Stimulated activated CD8-positive, alpha-beta memory T cell treated with anti-CD3 and anti-CD28 coated beads, Interleukin-2, amount 100 ng/mL, for 1 hour (primary cell): Measurements from ENCODE around the gene VTI1A.
"Not testable (repeated sequence)": the region's sequence is repeated elsewhere in the genome, so short reads cannot be mapped to it uniquely, and the experiment has no call there.

ENCODE experiments used
- DNase-seq, 2 donors: peaks; one replicate each; pipeline ENCODE4 v3.0.0-alpha.2; 2020; ENCODE audit warnings: low read depth in 2 of 2

Gene VTI1A

DNA sequence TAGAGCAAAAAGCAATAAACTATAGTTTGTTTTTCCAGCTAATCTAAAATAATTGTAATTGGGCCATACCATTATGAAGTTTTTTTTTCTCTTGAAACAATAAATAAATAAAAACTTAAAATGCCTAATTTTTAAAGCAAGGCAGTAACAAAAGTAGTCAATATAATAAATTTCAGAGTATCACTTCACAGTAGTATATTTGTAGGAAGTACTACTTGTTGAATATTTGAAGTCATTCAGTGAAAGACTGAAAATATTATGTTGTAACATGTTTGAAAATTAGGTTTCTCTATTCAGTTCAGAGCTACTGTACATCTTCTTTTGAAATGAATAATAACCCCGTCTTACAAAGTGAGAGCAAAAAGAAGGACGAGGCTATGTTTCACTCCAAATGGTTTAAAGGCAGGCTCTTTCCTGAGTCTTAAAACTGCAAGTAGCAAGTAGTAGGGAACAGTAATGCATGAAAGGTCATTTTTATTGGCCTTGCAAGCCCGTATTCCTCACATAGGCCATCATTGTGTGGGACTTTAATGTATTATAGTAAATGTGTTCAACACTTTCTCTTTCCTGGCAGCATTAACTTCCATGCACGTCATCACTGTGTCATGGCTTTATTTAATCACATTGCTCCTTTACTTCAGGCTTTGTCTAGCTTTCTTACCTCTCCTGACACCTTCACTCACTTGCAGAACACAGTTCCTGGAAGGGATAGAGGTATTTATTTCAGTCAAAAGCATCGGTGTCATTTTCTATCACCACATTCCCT lies 141.4 kb downstream of the VTI1A start:
- DNase-seq: no peak

DNA sequence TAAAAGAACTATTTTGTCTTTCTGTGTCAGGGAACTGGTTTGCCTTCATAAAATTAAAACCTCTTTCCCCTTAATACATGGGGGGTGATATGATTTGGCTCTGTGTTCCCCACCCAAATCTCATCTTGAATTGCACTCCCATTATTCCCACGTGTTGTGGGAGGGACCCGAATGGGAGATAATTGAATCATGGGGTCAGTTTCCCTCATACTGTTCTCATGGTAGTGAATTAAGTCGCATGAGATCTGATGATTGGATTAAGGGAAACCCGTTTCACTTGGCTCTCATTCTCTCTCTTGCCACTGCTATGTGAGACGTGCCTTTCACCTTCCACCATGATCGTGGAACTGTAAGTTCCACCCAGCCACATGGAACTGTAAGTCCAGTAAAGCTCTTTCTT lies 142.1 kb downstream of the VTI1A start:
- DNase-seq: no peak

DNA sequence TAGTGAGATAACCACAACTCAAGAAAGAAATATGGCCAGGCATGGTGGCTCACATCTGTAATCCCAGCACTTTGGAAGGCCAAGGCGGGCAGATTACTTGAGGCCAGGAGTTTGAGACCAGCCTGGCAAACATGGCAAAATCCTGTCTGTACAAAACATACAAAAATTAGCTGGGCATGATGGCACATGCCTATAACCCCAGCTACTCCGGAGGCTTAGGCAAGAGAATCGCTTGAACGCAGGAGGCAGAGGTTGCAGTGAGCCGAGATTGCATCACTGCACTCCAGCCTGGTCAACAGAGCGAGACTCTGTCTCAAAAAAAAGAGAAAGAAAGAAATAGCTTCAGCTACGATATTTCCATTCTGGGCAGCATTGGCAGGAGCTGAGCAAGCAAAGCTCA lies 143.8 kb downstream of the VTI1A start:
- not testable (repeated sequence) for DNase-seq

DNA sequence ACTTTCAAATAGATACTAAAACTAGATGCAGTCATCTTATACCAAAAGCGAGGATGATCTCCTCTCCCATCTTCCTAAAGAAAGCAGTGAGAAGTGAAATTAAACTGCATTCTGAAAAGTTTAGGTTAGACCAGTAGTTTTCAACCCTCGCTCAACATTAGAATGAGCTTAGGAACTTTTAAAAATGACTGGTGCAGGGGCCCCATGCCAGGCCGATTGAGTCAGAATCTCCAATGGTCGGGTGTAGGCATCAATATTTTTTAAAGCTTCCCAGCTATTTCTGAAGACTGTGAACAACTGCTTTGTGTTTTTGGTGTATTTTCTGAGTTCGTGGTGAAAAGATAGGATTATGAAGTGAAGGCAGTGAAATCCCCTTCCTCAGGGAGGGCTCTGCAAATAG lies 146.0 kb downstream of the VTI1A start:
- DNase-seq: no peak

DNA sequence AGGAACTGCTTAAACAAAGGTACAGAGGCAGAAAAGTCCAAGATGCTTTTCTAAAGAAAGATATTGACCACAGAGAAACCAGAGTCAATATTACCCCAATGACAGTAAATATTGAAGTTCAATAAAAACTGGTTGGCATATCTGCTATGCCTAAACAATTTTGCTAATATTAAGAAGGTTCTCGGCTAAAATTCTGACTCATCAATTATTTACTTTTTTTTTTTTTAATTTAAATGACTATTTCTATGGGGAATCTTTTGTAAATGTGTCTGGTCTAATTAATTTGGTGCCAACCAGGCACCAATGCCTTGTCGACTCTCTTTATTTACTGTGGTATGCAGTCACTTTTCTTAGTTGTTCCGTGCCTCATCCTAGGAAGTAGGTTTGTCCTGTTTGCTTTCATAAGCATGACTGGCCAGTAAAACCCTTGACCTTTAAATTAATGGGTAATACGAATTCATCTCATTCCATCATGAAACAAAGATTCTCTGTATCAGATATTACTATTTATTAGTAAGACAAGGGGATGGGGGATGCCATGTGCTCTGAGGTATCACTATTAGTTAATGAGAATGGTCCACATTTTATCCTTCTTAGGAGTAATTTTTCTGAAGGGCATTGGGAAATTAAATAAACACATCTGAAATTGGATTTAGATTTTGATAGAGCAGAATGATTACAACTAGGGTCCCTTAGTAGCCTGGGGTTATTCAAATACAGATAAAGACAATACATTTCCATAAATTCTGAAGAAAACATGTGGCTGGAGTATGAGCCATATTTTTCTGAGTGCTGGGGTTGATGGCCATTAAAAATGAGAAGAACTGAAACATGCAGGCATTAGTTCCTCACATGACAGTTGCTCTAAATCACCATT lies 154.4 kb downstream of the VTI1A start:
- DNase-seq: no peak

DNA sequence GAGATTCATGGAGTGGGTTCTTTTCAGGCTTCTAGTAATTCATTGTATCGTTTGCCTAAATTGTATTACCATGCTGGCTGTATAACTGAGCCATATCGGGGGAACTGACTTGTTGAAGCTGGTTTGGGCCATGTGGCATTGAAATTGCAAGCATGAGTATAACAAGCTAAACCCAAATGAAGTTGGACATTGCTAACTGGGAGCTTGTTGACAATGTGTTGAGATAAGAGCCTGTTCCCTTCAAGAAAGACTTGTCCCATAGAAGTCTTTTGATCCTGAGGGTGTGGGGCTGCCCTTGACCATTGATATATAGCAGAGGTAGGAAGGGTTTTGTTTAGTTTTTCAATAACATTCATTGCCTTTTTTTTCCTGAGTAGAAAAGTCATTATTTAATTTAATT lies 156.0 kb downstream of the VTI1A start:
- DNase-seq: no peak

DNA sequence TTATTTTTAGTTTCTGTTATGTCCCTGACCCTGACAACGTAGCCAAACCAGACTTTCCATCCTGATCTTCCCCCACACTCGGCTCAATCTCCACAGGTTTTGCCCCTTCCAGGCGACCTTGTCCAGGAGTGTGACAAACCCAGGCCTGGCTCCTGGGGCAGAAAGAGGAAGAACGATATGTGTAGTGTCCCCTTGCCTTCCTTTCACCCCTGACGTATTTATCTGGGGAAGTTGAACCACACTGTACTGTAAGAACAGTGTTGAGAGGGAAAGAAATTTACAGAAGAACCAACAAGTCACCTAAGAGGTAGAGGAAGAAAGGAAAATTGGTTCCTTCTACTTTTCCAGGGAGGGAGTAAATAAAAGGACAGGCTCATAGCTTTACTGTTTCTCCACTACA lies 158.0 kb downstream of the VTI1A start:
- no peak for DNase-seq

DNA sequence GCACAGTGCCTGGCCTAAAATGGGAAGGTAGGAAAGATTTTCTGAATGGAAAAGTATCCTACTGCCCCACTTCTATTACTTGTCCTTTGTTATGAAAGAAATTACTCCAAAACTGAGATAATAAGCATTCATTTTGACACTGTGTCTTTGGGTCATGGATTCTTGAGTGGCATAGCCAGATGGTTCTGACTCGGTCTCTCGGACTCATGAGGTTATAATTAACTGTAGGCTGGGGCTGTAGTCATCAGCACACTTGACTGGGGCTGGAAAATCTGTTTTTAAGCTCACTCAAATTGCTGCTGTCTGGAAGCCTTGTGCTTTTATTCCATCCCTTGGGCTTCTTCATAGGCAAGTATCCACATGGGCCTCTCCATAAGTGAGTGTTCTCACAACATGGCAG lies 160.5 kb downstream of the VTI1A start:
- no peak for DNase-seq

DNA sequence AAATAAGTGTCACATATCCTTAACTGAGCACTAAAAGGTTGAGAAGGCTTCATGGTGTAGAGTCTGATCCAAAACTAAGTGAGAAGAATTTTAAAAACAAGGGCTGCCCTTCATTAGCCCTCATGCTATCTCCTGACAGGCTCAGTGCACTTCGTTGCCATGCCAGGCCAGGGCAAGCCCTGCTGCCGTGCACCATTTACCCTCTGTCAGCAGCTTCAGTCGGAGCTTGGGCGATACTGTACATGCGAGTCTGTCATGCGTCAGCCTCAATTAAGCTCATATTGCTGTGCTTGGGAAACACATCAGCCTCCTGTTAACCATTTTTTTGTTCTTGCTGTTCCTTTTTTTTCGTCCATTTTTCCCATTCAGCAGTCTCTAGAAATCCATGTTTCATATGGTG lies 166.6 kb downstream of the VTI1A start:
- DNase-seq: no peak

DNA sequence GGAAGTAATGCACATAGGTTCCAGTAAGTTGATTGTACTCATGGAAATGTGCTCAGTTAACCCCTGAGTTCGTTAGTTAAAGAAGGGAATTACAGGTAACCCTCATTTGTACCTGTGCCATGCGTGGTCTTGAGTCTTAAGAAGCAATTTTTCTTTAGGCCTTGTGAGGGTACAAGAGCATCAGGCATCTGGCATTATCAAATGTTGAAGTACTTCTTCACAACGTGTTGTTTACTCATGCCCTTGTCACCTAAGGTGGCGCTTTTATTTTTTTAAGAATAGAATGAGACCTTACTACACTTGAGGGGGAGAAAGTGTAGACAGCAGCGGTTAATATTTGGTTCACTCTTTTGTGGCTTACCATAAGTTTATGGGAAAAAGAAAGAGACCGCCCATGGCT lies 167.1 kb downstream of the VTI1A start:
- DNase-seq: no peak

DNA sequence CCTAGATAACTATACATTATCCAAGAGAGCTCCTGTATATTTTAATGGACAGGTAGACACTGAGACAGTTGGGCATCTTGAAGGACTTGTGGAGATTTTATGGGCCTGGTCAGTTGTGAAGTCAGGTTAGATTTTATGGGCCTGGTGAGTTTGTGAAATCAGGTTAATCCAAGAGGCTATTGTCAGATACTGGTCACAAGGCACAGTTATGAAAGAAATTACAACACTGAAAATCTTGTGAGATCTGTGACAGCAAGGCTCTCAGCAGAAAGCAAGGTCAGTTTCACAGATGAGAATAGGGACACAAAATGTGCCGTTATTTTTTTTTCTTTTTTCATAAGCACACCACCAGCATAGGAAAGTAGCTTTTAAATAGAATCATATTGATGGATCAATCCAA lies 167.6 kb downstream of the VTI1A start:
- DNase-seq: no peak

DNA sequence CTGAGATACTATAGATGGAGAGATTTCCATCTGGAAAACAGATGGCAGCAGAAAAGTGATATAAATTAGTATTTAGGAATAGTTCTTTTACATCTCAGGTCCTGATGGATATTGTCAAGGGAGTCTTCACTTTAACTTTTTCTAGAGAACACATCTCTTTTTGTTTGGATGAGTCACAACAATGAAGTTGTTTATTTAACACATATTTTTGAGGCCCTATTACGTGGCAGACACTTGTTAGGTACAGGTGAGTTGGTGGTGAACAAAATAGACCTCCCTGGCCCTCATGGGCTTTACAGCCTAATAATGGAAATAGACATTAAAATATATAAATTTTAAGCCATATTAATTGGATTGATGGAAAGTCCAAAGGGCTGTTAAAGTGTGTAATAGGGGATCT lies 168.3 kb downstream of the VTI1A start:
- DNase-seq: no peak

DNA sequence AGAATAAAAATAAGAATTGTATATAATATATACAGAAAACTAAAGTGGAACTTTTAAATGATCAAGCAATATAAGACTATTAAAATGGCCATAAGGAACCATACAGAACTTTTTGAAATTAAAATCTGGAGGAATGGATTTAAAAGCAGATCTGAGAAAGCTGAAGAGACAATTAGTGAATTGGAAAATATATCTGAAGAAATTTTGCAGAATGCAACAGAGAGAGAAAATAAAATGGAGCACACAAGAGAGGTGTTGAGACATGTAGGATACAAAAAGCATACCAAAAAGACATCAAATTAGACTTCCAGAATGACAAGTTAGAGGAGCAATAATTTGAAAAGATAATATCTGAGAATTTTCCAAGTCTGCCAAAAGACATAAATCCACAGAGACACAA lies 169.6 kb downstream of the VTI1A start:
- no peak for DNase-seq

DNA sequence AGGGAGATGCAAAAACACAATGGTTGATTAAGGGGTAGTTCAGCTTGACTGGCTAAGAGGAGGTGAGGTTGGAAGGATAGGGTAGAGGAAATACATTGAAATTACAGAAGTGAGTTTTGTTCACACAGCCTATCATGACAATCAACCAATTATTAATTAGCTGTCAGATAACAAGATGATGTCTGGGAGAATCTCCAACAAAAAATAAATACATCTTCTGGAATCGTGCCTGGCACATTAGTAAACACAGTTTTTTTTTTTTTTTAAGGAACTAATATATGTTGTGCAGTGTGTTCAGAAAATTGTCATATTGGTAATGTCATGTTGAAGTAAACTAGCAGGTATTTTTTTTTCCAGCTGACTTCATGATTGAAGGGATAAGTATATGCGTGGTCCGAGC lies 171.8 kb downstream of the VTI1A start:
- DNase-seq: no peak

DNA sequence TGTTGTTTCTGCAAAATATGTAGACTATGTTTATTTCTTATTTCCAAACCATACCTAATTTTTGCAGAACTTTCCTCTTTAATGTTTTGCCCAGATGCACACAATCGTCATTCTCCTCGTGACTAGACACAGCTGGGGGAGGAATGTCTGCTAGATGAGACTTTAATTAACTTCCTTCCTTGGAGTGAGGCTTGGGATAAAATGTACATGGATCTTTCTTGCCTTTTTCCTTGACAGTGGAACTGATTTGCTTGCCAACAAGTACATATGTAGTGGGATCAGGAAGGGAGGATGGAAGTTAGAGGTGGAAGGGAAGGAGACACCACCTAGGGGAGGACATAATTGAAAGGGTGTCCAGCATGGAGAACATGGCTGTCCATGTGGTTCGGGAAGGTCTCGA lies 172.5 kb downstream of the VTI1A start:
- no peak for DNase-seq

DNA sequence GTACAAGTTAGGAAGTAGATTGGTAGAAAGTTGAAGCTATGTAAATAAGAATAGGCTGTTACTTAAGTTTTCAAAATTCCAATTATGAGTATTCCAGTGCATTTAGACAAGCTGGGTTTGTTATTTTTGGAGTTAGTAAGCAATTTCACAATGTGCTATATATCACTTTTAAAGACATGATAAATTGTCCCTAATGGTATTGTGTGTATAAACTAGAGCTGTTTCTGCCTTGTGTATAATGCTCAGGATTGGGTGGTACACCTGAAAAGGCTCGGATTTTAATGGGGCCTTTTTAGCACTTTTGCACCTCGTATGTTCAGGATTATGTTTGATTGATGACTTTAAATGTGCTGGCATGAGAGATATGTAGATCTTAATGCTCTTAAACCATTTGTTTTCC lies 175.8 kb downstream of the VTI1A start:
- DNase-seq: no peak

DNA sequence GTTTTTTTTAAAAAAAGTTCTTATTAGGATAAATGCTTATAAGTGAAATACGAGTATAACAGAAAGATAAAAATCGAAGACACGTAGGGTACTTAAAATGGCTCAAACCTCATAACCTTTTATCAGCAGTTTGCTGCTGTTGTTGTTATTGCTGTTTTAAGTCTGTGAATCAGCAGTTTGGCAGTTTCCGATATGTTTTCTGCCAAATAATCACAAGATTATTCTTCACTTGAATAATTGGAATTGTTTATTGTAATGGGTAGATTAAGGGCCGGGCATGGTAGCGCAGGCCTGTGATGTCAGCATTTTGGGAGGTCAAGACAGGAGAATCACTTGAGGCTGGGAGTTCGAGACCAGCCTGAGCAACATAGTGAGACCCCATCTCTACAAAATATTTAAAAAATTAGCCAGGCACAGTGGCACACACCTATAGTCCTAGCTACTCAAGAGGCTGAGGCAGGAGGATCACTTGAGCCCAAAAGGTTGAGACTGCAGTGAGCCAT lies 177.6 kb downstream of the VTI1A start:
- DNase-seq: no peak

DNA sequence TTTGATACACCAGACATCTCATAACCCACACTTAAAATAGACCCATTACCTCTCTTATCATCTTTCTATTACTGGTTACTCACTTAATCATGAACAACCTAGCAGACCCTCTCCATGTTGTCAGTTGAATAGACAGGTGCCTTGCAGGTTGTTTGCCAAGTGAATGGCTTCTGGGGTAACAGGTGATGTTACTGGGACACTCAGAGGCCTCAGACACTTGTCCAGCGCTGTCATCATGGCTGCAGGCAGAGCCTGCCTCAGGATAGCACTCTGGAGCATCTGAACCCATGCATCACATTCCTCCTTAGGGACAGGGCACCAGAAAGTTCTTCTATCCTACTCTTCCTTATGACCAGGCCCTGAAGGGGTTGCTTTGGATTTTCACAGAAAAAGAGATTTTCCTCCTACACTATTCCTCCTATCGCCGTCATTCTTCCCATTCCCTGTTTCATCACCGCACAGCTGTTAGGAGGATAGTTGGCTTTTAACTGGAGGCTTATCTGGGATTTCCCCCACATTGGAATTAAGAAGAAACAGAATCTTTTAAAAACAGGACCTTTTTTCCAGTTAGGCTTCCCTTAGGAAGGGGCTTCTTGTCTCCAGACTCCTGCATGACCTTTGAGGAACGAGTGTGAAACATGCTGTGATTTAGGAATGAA lies 182.1 kb downstream of the VTI1A start:
- no peak for DNase-seq

DNA sequence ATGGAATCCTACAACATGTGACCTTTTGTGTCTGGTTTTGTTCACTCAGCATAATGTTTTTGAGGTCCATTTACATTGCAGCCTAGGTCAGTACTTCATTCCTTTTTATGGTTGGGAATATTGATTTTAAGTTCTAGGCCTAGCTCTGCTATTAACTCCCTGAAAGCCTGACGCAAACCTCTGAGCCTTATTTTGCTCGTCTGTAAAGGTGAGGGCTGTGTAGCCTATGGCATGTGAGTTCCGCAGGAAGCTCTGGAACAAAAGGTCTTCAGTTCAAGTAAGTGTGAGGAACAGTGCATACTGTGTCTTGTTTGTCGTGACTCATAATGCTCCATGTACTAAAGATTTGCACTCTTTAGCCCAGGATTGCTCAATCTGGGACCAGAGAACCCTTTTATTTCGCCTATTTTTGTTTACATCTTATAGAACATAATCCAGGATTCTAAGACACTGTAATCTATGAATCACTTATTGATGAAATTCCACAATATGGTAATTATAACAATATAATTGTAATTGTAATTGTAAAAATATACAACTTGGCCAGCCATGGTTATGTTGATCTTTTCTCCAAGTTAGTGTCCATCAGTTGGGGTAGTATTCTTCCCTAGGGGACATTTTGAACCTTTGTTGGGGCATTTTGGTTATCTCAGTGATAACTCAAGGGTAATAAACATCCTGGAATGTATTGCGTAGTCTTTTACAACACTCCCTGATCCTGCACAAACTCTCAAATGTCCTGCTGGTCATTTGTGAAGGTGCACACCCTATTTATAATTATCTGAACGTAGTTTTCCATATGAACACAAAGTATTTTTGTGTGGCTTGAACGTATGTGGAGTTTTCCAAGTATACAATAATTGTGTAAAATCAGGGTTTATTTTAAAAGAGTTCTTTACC lies 184.7 kb downstream of the VTI1A start:
- no peak for DNase-seq

DNA sequence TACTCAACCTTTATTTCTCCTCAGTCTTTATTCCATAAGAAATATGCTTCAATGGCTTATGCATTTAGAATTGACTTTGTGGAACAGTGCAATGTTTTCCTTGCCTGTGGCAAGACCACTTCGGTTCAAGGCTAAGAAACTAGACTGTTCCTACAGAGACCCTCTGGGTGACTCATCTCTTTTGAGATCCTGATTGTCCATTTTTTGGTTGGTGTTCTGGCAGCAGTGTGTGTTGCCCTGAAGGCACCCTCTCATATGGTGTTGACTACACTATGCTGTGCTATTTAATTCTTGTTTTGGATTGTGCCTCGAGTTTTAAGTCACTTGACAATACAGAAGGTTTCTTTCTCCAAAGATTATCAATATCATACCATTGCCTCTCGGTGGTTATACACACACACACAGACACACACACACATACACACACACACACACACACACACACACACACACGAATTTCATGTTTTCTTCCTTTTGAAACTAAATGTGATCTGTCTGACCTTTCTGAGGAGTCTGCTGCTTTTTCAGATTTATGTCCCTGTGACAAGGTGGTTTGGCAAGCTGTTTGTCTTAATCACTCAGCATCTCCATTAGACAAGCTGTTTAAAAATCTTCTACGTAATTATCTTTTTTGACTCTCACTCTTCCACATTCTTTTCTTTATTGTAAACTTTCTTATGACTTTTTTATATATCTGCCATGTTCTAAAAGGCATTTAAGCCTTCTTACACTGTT lies 187.2 kb downstream of the VTI1A start:
- no peak for DNase-seq

DNA sequence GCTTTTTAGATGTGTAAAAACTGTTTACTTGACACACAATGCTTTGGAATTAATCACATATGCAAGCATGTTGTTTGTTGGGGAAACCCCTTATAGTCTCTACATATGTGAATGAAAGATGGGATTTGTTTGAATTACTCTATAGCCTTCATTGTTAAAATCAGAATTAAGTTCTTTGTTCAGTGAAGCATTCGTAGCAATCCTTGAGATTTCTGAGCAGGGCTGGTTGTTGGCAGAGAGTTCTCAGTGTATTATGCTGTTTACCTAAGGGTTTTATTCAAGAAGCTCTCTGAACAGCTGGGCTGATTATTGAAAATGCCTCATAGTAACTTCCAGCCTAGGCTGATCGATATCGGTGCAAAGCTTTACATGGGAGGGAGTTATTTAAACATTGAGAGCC lies 190.9 kb downstream of the VTI1A start:
- no peak for DNase-seq
